Testis (tissue), 3 donors: ENCODE data around the gene PCLO. TPM values are rescaled to one million over a fixed set of nuclear protein-coding genes. Genes with fewer than 3 reads are reported as not detected.

Experiments used
- DNase-seq: peaks from one replicate; pipeline ENCODE4 v3.0.0-alpha.2; 2019
- H3K27ac ChIP-seq, 2 donors: fragments of 200-600 bp; sonication (generic); one replicate each; pipeline ENCODE4 v1.5.1; 2019
- H3K27me3 ChIP-seq: fragments of 200-600 bp; sonication (generic); one replicate; pipeline ENCODE4 v1.5.1; 2019
- H3K36me3 ChIP-seq: fragments of 200-600 bp; sonication (generic); one replicate; pipeline ENCODE4 v1.5.1; 2017; ENCODE audit warnings: low read depth; ENCODE audit errors: missing control alignments
- H3K4me1 ChIP-seq: fragments of 200-600 bp; sonication (generic); one replicate; pipeline ENCODE4 v1.5.1; 2019
- H3K4me3 ChIP-seq, 2 donors: fragments of 200-600 bp; sonication (generic); one replicate each; pipeline ENCODE4 v1.5.1; 2017 to 2019
- H3K9me3 ChIP-seq: fragments of 200-600 bp; sonication (generic); one replicate; pipeline ENCODE4 v1.5.1; 2017
- CTCF ChIP-seq, 3 experiments: fragments of 450-650 bp in 2 of 3; fragments of 200-600 bp in 1 of 3; sonication (generic) in 1 of 3; IDR thresholded peaks; one replicate each; pipeline ENCODE4 v1.5.1; 2016 to 2019; ENCODE audit warnings: antibody characterized with exemption in 3 of 3, mild to moderate bottlenecking in 2 of 3, moderate library complexity in 1 of 3
- POLR2A ChIP-seq: fragments of 450-650 bp; IDR thresholded peaks from one replicate; pipeline ENCODE4 v1.6.1; 2017; ENCODE audit warnings: antibody characterized with exemption, mild to moderate bottlenecking, moderate library complexity
- WGBS, 2 donors: methylation state at CpG; one replicate each; pipeline ENCODE4 v1.1.5; 2018; 5-methylcytosine and 5-hydroxymethylcytosine counted together
- intact Hi-C: fragments of 100-400 bp; cut with DNase I; formaldehyde crosslinking; loops from one replicate; pipeline ENCODE4 v1.15.1; 2023; ENCODE audit warnings: low total_unique reads
- polyA plus RNA-seq: library from polyadenylated mRNA; stranded (reverse); fragments of 350-450 nt; fragmentation: Illumina TruSeq; extraction: RNeasy Lipid Tissue Mini Kit (QIAGEN cat#74804); gene quantifications from one replicate; pipeline ENCODE4 v1.2.3, GENCODE V29; 2014; ENCODE audit warnings: low read depth, low replicate concordance; ENCODE audit not compliant: insufficient read depth
- total RNA-seq, 2 donors: library from RNA; depleted of rRNA; stranded (reverse); fragments of >200 nt; gene quantifications; one replicate each; pipeline ENCODE4 v1.2.3, GENCODE V29; 2016

PCLO gene
- total and polyA plus RNA-seq, 3 donors from 2014 or later, result 6.4 to 29.4 (median 20.4) TPM

- no peaks in the 10 kb centered on the region for H3K27me3 ChIP-seq
- TF ChIP-seq POLR2A (no peak), CTCF (IDR thresholded peaks at IDR 0.05) (no peak)
- H3K36me3 ChIP-seq, result no peaks in the 10 kb centered on the region
- H3K9me3 ChIP-seq, result no peaks in the 10 kb centered on the region
- H3K4me3 ChIP-seq, result no peak overlapping the region
- 97 to 100% methylated on average over 1 of the region's 1 CpG for WGBS, 2 donors
- intact Hi-C loops, result no loop called here
- DNase-seq, result no peak
- H3K27ac ChIP-seq, result no peak overlapping the region
- no peaks in the 10 kb centered on the region for H3K4me1 ChIP-seq
These were observed 38.7 kb upstream of the PCLO start for GRCh38 chr7:83201355-83201754.

GRCh38 chr7:83190659-83191389 is 28.1 kb upstream of the PCLO start:
- Histone ChIP-seq H3K4me3 (no peak overlapping the region), H3K36me3 (no peaks in the 10 kb centered on the region), H3K9me3 (no peaks in the 10 kb centered on the region), H3K4me1 (no peaks in the 10 kb centered on the region), H3K27ac (no peak overlapping the region), H3K27me3 (no peaks in the 10 kb centered on the region)
- TF ChIP-seq CTCF (IDR thresholded peaks at IDR 0.05) (no peak), POLR2A (no peak)
- no peak for DNase-seq
- intact Hi-C loops, result no loop called here

GRCh38 chr7:83178796-83179195 is 16.1 kb upstream of the PCLO start:
- H3K27me3 ChIP-seq, result no peaks in the 10 kb centered on the region
- H3K36me3 ChIP-seq, result no peaks in the 10 kb centered on the region
- H3K9me3 ChIP-seq, result no peaks in the 10 kb centered on the region
- DNase-seq, result no peak
- no peak overlapping the region for H3K4me3 ChIP-seq
- 36 to 62% methylated on average over 1 of the region's 1 CpG for WGBS, 2 donors
- intact Hi-C loops, result no loop called here
- H3K4me1 ChIP-seq, result no peaks in the 10 kb centered on the region
- no peak for TF ChIP-seq POLR2A
- no peak overlapping the region for H3K27ac ChIP-seq

DNA sequence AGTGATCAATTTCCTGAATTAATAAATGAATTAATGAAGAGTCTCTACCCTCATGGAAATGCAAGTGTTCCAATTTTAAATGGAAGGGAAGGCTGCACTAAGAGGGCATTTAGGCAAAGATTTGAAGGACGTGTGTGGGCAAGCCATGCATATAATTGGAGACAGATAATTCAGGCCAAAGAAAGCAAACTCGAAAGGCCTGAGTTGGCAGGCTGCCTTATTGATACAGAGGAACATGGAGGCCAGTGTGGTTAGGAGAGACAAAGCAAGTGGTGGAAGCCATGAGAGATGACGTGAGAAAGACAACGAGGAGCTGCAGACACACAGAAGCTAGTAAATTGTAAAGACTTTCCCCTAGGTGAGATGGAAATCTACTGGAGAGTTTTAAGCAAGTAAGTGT is 15.4 kb upstream of the PCLO start:
- H3K4me1 ChIP-seq, result no peaks in the 10 kb centered on the region
- H3K27ac ChIP-seq, result no peak overlapping the region
- H3K36me3 ChIP-seq, result no peaks in the 10 kb centered on the region
- no peaks in the 10 kb centered on the region for H3K27me3 ChIP-seq
- intact Hi-C loops, result no loop called here
- H3K9me3 ChIP-seq, result no peaks in the 10 kb centered on the region
- DNase-seq, result no peak
- no peak overlapping the region for H3K4me3 ChIP-seq
- TF ChIP-seq POLR2A (no peak), CTCF (IDR thresholded peaks at IDR 0.05) (no peak)
- WGBS, 2 donors, result 62 to 67% methylated on average over 4 of the region's 4 CpGs

DNA sequence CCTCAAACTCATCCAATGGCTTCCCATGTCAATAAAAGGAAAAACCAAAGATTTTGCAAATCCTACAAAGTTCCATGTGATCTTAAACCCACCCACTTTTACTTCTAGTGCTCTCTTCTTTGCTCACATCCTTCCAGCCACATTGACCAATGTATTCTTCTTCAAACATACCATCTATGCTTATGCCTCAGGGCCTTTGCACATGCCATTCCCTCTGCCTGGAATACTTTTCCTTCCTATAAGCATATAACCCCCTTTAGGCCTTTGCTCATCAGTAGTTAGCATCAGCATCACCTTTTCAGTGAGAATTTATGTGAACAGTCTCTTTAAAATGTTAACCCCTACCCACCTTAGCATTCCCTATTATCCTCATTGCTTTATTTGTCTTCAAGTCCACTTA is 11.0 kb upstream of the PCLO start:
- DNase-seq, result no peak
- Histone ChIP-seq H3K36me3 (no peaks in the 10 kb centered on the region), H3K4me3 (no peak overlapping the region), H3K4me1 (no peaks in the 10 kb centered on the region), H3K27ac (no peak overlapping the region), H3K27me3 (no peaks in the 10 kb centered on the region), H3K9me3 (no peaks in the 10 kb centered on the region)
- TF ChIP-seq POLR2A (no peak), CTCF (IDR thresholded peaks at IDR 0.05) (no peak)
- intact Hi-C loops, result no loop called here
